Neural cell (in vitro differentiated cells): ENCODE results near the gene NT5C2. TPM values are rescaled to one million over a fixed set of nuclear protein-coding genes. Genes with fewer than 3 reads are reported as not detected.
A peak's percentile ranks its signal among the peaks of the same experiment; 100 is the strongest.

Source experiments
- H2AFZ ChIP-seq: fragments of 200-600, 300-800 bp; sonication (generic), shearing (Covaris generic); 2 replicates; pipeline ENCODE4 v1.6.0; 2014; ENCODE audit warnings: low read depth, mild to moderate bottlenecking, antibody characterized with exemption, low read length, moderate library complexity
- H3F3A ChIP-seq: fragments of 200-600 bp; shearing (Covaris generic); 2 replicates; pipeline ENCODE4 v1.6.1; 2016; ENCODE audit warnings: mild to moderate bottlenecking, moderate library complexity, mixed read lengths, antibody characterized with exemption, low read length; ENCODE audit not compliant: insufficient read depth, poor library complexity, severe bottlenecking
- H3K27ac ChIP-seq: fragments of 200-600, 300-800 bp; sonication (generic), shearing (Covaris generic); 2 replicates; pipeline ENCODE4 v1.5.1; 2014; ENCODE audit warnings: mild to moderate bottlenecking, low read length, moderate library complexity
- H3K27me3 ChIP-seq: fragments of 300-800, 200-600 bp; sonication (generic), shearing (Covaris generic); 2 replicates; pipeline ENCODE4 v1.6.0; 2014; ENCODE audit warnings: mild to moderate bottlenecking, low read depth, low read length, moderate library complexity; ENCODE audit not compliant: insufficient read depth
- H3K36me3 ChIP-seq: fragments of 300-800, 200-600 bp; sonication (generic), shearing (Covaris generic); 2 replicates; pipeline ENCODE4 v1.5.1; 2014; ENCODE audit warnings: mild to moderate bottlenecking, antibody characterized with exemption, low read length, moderate library complexity; ENCODE audit not compliant: insufficient read depth
- H3K4me2 ChIP-seq: fragments of 300-800, 200-600 bp; sonication (generic), shearing (Covaris generic); 2 replicates; pipeline ENCODE4 v1.6.0; 2014; ENCODE audit warnings: mild to moderate bottlenecking, low read length
- H3K4me3 ChIP-seq: fragments of 300-800, 200-600 bp; sonication (generic), shearing (Covaris generic); 2 replicates; pipeline ENCODE4 v1.5.1; 2014; ENCODE audit warnings: mild to moderate bottlenecking, low read length, moderate library complexity
- H3K79me2 ChIP-seq: fragments of 200-600 bp; shearing (Covaris generic); replicated peaks from 2 replicates; pipeline ENCODE4 v1.6.0; 2014; ENCODE audit warnings: mild to moderate bottlenecking, low read length, moderate library complexity; ENCODE audit not compliant: insufficient read depth
- H3K9ac ChIP-seq: fragments of 300-800, 200-600 bp; sonication (generic), shearing (Covaris generic); 2 replicates; pipeline ENCODE4 v1.6.1; 2016; ENCODE audit warnings: mild to moderate bottlenecking, low read length, mixed read lengths
- H3K9me2 ChIP-seq: fragments of 200-600 bp; shearing (Covaris generic); 2 replicates; pipeline ENCODE4 v1.6.1; 2016; ENCODE audit warnings: mild to moderate bottlenecking, low read length, mixed read lengths; ENCODE audit not compliant: insufficient read depth
- H3K9me3 ChIP-seq: fragments of 200-600, 300-800 bp; sonication (generic), shearing (Covaris generic); 2 replicates; pipeline ENCODE4 v1.6.1; 2016; ENCODE audit warnings: mild to moderate bottlenecking, mixed run types, low read length, moderate library complexity, mixed read lengths
- H4K20me1 ChIP-seq: fragments of 200-600 bp; shearing (Covaris generic); 2 replicates; pipeline ENCODE4 v1.6.1; 2016; ENCODE audit warnings: mild to moderate bottlenecking, mixed run types; ENCODE audit not compliant: insufficient read depth
- EP300 ChIP-seq: fragments of 450-650 bp; conservative IDR thresholded peaks from 2 replicates; pipeline ENCODE4 v1.6.1; 2014; ENCODE audit warnings: antibody characterized with exemption, mild to moderate bottlenecking, moderate library complexity; ENCODE audit not compliant: poor library complexity, severe bottlenecking
- EZH2 ChIP-seq: fragments of 200-600, 300-800 bp; shearing (Covaris generic), sonication (generic); IDR thresholded peaks from 2 replicates; pipeline ENCODE4 v1.6.1; 2014; ENCODE audit warnings: antibody characterized with exemption, low read length, borderline replicate concordance, mild to moderate bottlenecking; ENCODE audit not compliant: insufficient read depth, poor library complexity, severe bottlenecking
- MXI1 ChIP-seq: fragments of 450-650 bp; conservative IDR thresholded peaks from 2 replicates; pipeline ENCODE4 v1.6.1; 2014; ENCODE audit warnings: antibody characterized with exemption, mild to moderate bottlenecking; ENCODE audit not compliant: poor library complexity, severe bottlenecking
- POLR2AphosphoS5 ChIP-seq: IDR thresholded peaks from 2 replicates; pipeline ENCODE4 v1.6.1; 2012
- RAD21 ChIP-seq: fragments of 450-650 bp; conservative IDR thresholded peaks from 2 replicates; pipeline ENCODE4 v1.6.1; 2014; ENCODE audit warnings: antibody characterized with exemption, mild to moderate bottlenecking, moderate library complexity
- SMC3 ChIP-seq: fragments of 450-650 bp; conservative IDR thresholded peaks from 2 replicates; pipeline ENCODE4 v1.6.1; 2014; ENCODE audit warnings: antibody characterized with exemption, mild to moderate bottlenecking, moderate library complexity; ENCODE audit not compliant: poor library complexity
- TAF1 ChIP-seq: IDR thresholded peaks from 2 replicates; pipeline ENCODE4 v1.6.1; 2012; ENCODE audit warnings: low read depth
- polyA plus RNA-seq: library from polyadenylated mRNA; depleted of rRNA; stranded (reverse); fragments of >200 nt; gene quantifications from 2 replicates; pipeline ENCODE4 v1.2.3, GENCODE V29; 2014
- TF ChIP-seq, protein P1 (sequence below): IDR thresholded peaks from 2 replicates; pipeline ENCODE4 v1.6.1; 2012; ENCODE audit warnings: borderline replicate concordance
- TF ChIP-seq, protein P2 (sequence below): fragments of 450-650 bp; IDR thresholded peaks from 2 replicates; pipeline ENCODE4 v1.5.1; 2014; ENCODE audit warnings: antibody characterized with exemption, mild to moderate bottlenecking, moderate library complexity; ENCODE audit not compliant: poor library complexity, severe bottlenecking

Gene NT5C2
- polyA plus RNA-seq, 1 donor from 2014 or later: 190 TPM

DNA sequence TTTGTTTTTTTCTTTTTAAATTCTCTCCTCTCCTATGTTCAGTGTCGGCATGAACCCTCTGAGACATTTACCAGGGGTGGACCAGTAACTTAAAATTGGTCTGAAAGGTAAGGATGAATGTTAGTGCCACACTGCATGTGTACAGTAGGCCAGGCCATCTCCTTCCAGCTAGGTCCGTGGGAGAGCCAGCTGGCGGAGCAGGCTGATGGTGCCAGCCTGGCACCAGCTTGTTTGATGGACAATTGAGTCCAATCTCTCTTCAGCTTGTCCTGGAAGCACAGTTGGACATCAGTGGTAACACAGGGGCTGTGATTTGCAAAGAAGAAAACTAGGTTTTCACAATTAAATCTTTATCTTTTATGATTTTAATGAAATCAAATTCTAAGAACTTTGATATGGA, 138.5 kb downstream of the NT5C2 start:
- H3K27ac ChIP-seq: peak overlapping the region; percentile 78
- no peaks in the 10 kb centered on the region for H3K9me2 ChIP-seq
- H3K9ac ChIP-seq: no peak overlapping the region
- no peak overlapping the region for H2AFZ ChIP-seq
- no peaks in the 10 kb centered on the region for H3K79me2 ChIP-seq
- peak overlapping the region; percentile 58 for H3K4me3 ChIP-seq
- H3F3A ChIP-seq: no peaks in the 10 kb centered on the region
- H4K20me1 ChIP-seq: no peaks in the 10 kb centered on the region
- no peaks in the 10 kb centered on the region for H3K36me3 ChIP-seq
- H3K4me2 ChIP-seq: peak overlapping the region; percentile 70
- H3K9me3 ChIP-seq: no peaks in the 10 kb centered on the region
- TF ChIP-seq, protein P1, sequence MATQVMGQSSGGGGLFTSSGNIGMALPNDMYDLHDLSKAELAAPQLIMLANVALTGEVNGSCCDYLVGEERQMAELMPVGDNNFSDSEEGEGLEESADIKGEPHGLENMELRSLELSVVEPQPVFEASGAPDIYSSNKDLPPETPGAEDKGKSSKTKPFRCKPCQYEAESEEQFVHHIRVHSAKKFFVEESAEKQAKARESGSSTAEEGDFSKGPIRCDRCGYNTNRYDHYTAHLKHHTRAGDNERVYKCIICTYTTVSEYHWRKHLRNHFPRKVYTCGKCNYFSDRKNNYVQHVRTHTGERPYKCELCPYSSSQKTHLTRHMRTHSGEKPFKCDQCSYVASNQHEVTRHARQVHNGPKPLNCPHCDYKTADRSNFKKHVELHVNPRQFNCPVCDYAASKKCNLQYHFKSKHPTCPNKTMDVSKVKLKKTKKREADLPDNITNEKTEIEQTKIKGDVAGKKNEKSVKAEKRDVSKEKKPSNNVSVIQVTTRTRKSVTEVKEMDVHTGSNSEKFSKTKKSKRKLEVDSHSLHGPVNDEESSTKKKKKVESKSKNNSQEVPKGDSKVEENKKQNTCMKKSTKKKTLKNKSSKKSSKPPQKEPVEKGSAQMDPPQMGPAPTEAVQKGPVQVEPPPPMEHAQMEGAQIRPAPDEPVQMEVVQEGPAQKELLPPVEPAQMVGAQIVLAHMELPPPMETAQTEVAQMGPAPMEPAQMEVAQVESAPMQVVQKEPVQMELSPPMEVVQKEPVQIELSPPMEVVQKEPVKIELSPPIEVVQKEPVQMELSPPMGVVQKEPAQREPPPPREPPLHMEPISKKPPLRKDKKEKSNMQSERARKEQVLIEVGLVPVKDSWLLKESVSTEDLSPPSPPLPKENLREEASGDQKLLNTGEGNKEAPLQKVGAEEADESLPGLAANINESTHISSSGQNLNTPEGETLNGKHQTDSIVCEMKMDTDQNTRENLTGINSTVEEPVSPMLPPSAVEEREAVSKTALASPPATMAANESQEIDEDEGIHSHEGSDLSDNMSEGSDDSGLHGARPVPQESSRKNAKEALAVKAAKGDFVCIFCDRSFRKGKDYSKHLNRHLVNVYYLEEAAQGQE: no peak
- TF ChIP-seq POLR2AphosphoS5: no peak
- TF ChIP-seq, protein P2, sequence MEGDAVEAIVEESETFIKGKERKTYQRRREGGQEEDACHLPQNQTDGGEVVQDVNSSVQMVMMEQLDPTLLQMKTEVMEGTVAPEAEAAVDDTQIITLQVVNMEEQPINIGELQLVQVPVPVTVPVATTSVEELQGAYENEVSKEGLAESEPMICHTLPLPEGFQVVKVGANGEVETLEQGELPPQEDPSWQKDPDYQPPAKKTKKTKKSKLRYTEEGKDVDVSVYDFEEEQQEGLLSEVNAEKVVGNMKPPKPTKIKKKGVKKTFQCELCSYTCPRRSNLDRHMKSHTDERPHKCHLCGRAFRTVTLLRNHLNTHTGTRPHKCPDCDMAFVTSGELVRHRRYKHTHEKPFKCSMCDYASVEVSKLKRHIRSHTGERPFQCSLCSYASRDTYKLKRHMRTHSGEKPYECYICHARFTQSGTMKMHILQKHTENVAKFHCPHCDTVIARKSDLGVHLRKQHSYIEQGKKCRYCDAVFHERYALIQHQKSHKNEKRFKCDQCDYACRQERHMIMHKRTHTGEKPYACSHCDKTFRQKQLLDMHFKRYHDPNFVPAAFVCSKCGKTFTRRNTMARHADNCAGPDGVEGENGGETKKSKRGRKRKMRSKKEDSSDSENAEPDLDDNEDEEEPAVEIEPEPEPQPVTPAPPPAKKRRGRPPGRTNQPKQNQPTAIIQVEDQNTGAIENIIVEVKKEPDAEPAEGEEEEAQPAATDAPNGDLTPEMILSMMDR: no peak
- no peak for TF ChIP-seq EP300
- TF ChIP-seq TAF1: no peak
- no peak for TF ChIP-seq SMC3
- TF ChIP-seq MXI1: no peak
- no peak for TF ChIP-seq RAD21
- TF ChIP-seq EZH2: no peak
- no peaks in the 10 kb centered on the region for H3K27me3 ChIP-seq

DNA sequence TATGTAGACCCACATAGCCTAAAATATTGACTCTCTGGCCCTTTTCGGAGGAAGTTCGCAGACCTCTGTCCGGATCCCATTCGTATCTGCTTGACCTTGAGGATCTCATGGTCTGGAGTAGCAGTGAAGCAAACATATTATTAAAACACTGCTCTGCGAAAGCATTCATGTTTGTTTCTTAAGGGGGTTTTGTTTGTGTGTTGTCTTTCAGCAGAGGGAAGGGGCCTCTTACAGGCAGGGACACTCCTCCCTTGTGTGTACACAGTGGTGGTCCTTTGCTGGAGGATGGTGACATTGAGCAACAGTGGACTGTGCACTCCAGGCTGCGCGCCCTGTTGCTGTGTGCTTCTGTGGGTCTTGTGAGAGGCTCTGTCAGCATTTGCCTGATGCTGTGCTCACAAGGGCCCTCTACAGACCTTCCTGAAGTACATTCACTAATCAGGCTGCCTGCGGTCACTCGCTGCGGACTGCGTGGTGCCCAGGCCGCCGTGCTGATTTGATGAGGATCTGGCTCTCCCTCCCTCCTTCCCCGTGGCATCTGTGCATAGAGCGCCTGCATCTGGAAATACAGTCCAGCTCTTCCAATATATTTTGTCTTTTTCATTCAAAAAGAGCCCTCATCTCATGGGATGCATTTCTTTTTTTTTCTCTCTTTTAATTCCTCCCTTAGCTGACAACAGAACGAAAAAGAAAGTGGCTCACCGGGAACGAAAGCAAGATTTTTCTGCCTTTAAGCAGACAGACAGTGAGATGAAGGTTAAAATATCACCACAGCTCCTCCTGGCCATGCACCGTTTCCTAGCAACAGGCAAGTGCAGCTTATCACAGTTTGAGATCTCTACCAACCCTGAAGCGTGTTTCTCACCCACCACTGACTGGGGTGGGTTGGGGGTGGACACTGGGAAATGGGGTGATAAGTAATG, 139.2 kb downstream of the NT5C2 start:
- peak overlapping the region; percentile 70 for H3K4me2 ChIP-seq
- H3K9ac ChIP-seq: peak overlapping the region; percentile 57
- no peaks in the 10 kb centered on the region for H3K9me2 ChIP-seq
- peak overlapping the region; percentile 78 for H3K27ac ChIP-seq
- peak overlapping the region; percentile 21 for H2AFZ ChIP-seq
- no peaks in the 10 kb centered on the region for H3K27me3 ChIP-seq
- peak overlapping the region; percentile 58 for H3K4me3 ChIP-seq
- H4K20me1 ChIP-seq: no peaks in the 10 kb centered on the region
- TF ChIP-seq, protein P2: peak; percentile 64
- TF ChIP-seq, protein P1: no peak
- TF ChIP-seq RAD21 (peak; percentile 45), POLR2AphosphoS5 (peak; percentile 18), TAF1 (no peak), MXI1 (peak; percentile 17), SMC3 (peak; percentile 60), EZH2 (no peak)
- H3F3A ChIP-seq: no peaks in the 10 kb centered on the region
- no peaks in the 10 kb centered on the region for H3K36me3 ChIP-seq
- H3K79me2 ChIP-seq: no peaks in the 10 kb centered on the region
- no peaks in the 10 kb centered on the region for H3K9me3 ChIP-seq
